ENCODE results near the gene DAPK2. TPM values are rescaled to one million over a fixed set of nuclear protein-coding genes. Genes with fewer than 3 reads are reported as not detected.

The DAPK2 gene
- total and polyA plus RNA-seq, 2 donors (not counting 1 experiment from before 2014, with no cell fraction given): 8.3 to 31.9 TPM

GRCh38 chr15:63872759-63873510 lies 173.3 kb downstream of the DAPK2 start:
- POLR2A ChIA-PET: no interaction called here
- ATAC-seq (ENCODE audit: low read depth): no peak
- H2AFZ ChIP-seq (ENCODE audit: insufficient read depth, low read depth, low read length, poor library complexity, severe bottlenecking): no peak overlapping the region
- no peaks in the 10 kb centered on the region for H3K36me3 ChIP-seq (replicated peaks in 1 of 2; ENCODE audit: control extremely low read depth in 1 of 2, control insufficient read depth in 1 of 2, extremely low read depth in 1 of 2, insufficient read depth in 2 of 2, low read length in 1 of 2)
- Mint-ChIP-seq H3K4me1 (peaks cover 11% of the 10 kb centered on the region), H3K4me3 (no peak overlapping the region), H3K27ac (no peak overlapping the region), H3K9me3 (ENCODE audit: insufficient read depth) (no peaks in the 10 kb centered on the region), H3K27me3 (no peaks in the 10 kb centered on the region)
- intact Hi-C loops (cut with micrococcal nuclease): no loop called here
- no peak overlapping the region for H3K27ac ChIP-seq (ENCODE audit: low read length in 2 of 2)
- peaks cover 9 to 12% of the 10 kb centered on the region in 2 donors for H3K4me1 ChIP-seq (ENCODE audit: control insufficient read depth in 2 of 2, insufficient read depth in 2 of 2, low read length in 2 of 2)
- no peaks in the 10 kb centered on the region for H3K27me3 ChIP-seq (replicated peaks in 1 of 4; ENCODE audit: control extremely low read depth in 1 of 4, control insufficient read depth in 3 of 4, insufficient read depth in 4 of 4, low read length in 3 of 4)
- H3K4me3 ChIP-seq (ENCODE audit: control extremely low read depth in 1 of 5, extremely low read depth in 1 of 5, insufficient read depth in 1 of 5, low read depth in 2 of 5, low read length in 4 of 5): no peak overlapping the region
- peaks cover 0 to 4% (median 4%) of the 10 kb centered on the region in 3 donors for H3K9me3 ChIP-seq (ENCODE audit: control extremely low read depth in 1 of 3, control insufficient read depth in 2 of 3, insufficient read depth in 1 of 3, low read length in 2 of 3)
- H3K9ac ChIP-seq (ENCODE audit: low read length): no peak overlapping the region
- CTCF ChIA-PET: interaction anchor here (0.8 to 1.7 kb wide), 4 partner anchors 9 to 71 kb away, joined by 3 to 5 read pairs (median 4); no protein-coding TSS in a partner anchor
- no peaks in the 10 kb centered on the region for H3K79me2 ChIP-seq (ENCODE audit: control insufficient read depth, insufficient read depth, low read length)
- 95% methylated on average over 6 of the region's 8 CpGs for WGBS (ENCODE audit: insufficient coverage)
- no peak for DNase-seq
- no peaks in the 10 kb centered on the region for H4K20me1 ChIP-seq (ENCODE audit: control insufficient read depth, insufficient read depth, low read length, poor library complexity, severe bottlenecking)
- TF ChIP-seq CTCF (IDR thresholded peaks at IDR 0.05): no peak
- TF ChIP-seq EZH2 (IDR thresholded peaks at IDR 0.05; ENCODE audit: borderline replicate concordance, insufficient read depth, low read depth, low read length, poor library complexity, severe bottlenecking): no peak
- no peak overlapping the region for H3K4me2 ChIP-seq (replicated peaks; ENCODE audit: low read depth, low read length, poor library complexity, severe bottlenecking)

All from B cell (primary cell).